H9 (cell line): ENCODE results near the gene CNBD2. TPM values are rescaled to one million over a fixed set of nuclear protein-coding genes. Genes with fewer than 3 reads are reported as not detected.

Experiments
- DNase-seq: peaks from one replicate; pipeline ENCODE4 v3.0.0-alpha.2; 2017
- H2AFZ ChIP-seq: one replicate; pipeline ENCODE4 v1.6.1; 2013; ENCODE audit warnings: mild to moderate bottlenecking, low read length, control low read depth, moderate library complexity
- H2AK5ac ChIP-seq: 2 replicates; pipeline ENCODE4 v1.6.1; 2013; ENCODE audit warnings: low read length, control low read depth, mixed read lengths; ENCODE audit not compliant: insufficient read length
- H2BK120ac ChIP-seq: one replicate; pipeline ENCODE4 v1.6.1; 2013; ENCODE audit warnings: low read depth, mild to moderate bottlenecking, low read length, control low read depth, inconsistent platforms; ENCODE audit not compliant: poor library complexity, severe bottlenecking
- H2BK12ac ChIP-seq: 2 replicates; pipeline ENCODE4 v1.6.1; 2013; ENCODE audit warnings: low read length, control low read depth, mixed read lengths, low read depth; ENCODE audit not compliant: insufficient read length
- H2BK15ac ChIP-seq: 2 replicates; pipeline ENCODE4 v1.6.1; 2013; ENCODE audit warnings: low read depth, low read length, control low read depth
- H2BK20ac ChIP-seq: one replicate; pipeline ENCODE4 v1.6.1; 2013; ENCODE audit warnings: low read depth, mild to moderate bottlenecking, low read length, control low read depth, inconsistent platforms; ENCODE audit not compliant: poor library complexity, severe bottlenecking
- H2BK5ac ChIP-seq: 2 replicates; pipeline ENCODE4 v1.6.1; 2013; ENCODE audit warnings: low read length, control low read depth, mixed read lengths; ENCODE audit not compliant: insufficient read length
- H3K14ac ChIP-seq: 2 replicates; pipeline ENCODE4 v1.6.1; 2013; ENCODE audit warnings: low read length, control low read depth; ENCODE audit not compliant: insufficient read depth
- H3K18ac ChIP-seq: 2 replicates; pipeline ENCODE4 v1.6.1; 2013; ENCODE audit warnings: low read depth, mild to moderate bottlenecking, mixed read lengths, low read length, control low read depth; ENCODE audit not compliant: insufficient read length
- H3K23ac ChIP-seq: 2 replicates; pipeline ENCODE4 v1.6.1; 2013; ENCODE audit warnings: low read length, control low read depth, mixed read lengths, low read depth; ENCODE audit not compliant: insufficient read length
- H3K23me2 ChIP-seq: 2 replicates; pipeline ENCODE4 v1.6.1; 2013; ENCODE audit warnings: low read depth, mild to moderate bottlenecking, mixed read lengths, low read length, control low read depth; ENCODE audit not compliant: insufficient read length, poor library complexity, severe bottlenecking
- H3K27ac ChIP-seq: 2 replicates; pipeline ENCODE4 v1.5.1; 2013; ENCODE audit warnings: low read length, control low read depth, mixed read lengths, low read depth; ENCODE audit not compliant: insufficient read length
- H3K27me3 ChIP-seq: 2 replicates; pipeline ENCODE4 v1.6.1; 2013; ENCODE audit warnings: low read length, control low read depth, inconsistent platforms; ENCODE audit not compliant: insufficient read depth
- H3K4ac ChIP-seq: 2 replicates; pipeline ENCODE4 v1.6.1; 2013; ENCODE audit warnings: low read depth, mild to moderate bottlenecking, control low read depth, inconsistent platforms, low read length, moderate library complexity
- H3K4me1 ChIP-seq: 2 replicates; pipeline ENCODE4 v1.6.1; 2013; ENCODE audit warnings: low read length, control low read depth, inconsistent platforms; ENCODE audit not compliant: insufficient read depth
- H3K4me2 ChIP-seq: 2 replicates; pipeline ENCODE4 v1.6.1; 2013; ENCODE audit warnings: low read length, control low read depth, mixed read lengths; ENCODE audit not compliant: insufficient read length, insufficient read depth
- H3K56ac ChIP-seq: 2 replicates; pipeline ENCODE4 v1.6.1; 2013; ENCODE audit warnings: low read depth, mild to moderate bottlenecking, mixed read lengths, low read length, control low read depth; ENCODE audit not compliant: insufficient read length
- H3K79me1 ChIP-seq: 2 replicates; pipeline ENCODE4 v1.6.1; 2013; ENCODE audit warnings: low read depth, mild to moderate bottlenecking, moderate library complexity, low read length, control low read depth, inconsistent platforms; ENCODE audit not compliant: insufficient read depth, poor library complexity, severe bottlenecking
- H3K79me2 ChIP-seq: 2 replicates; pipeline ENCODE4 v1.6.1; 2013; ENCODE audit warnings: low read length, control low read depth, inconsistent platforms; ENCODE audit not compliant: insufficient read depth
- H3K9ac ChIP-seq: 2 replicates; pipeline ENCODE4 v1.6.1; 2013; ENCODE audit warnings: low read length, control low read depth, mixed read lengths; ENCODE audit not compliant: insufficient read length; ENCODE audit errors: extremely low read depth
- H3K9me3 ChIP-seq: one replicate; pipeline ENCODE4 v1.6.1; 2013; ENCODE audit warnings: low read depth, low read length, inconsistent platforms; ENCODE audit not compliant: control insufficient read depth
- H3T11ph ChIP-seq: one replicate; pipeline ENCODE4 v1.6.1; 2013; ENCODE audit warnings: mild to moderate bottlenecking, low read length, control low read depth, inconsistent platforms
- H4K20me1 ChIP-seq: one replicate; pipeline ENCODE4 v1.6.1; 2013; ENCODE audit not compliant: control insufficient read depth, insufficient read length, insufficient read depth
- H4K5ac ChIP-seq: 2 replicates; pipeline ENCODE4 v1.6.1; 2013; ENCODE audit warnings: low read depth, mild to moderate bottlenecking, mixed read lengths, low read length, control low read depth; ENCODE audit not compliant: insufficient read length
- H4K8ac ChIP-seq: replicated peaks from 2 replicates; pipeline ENCODE4 v1.6.1; 2013; ENCODE audit warnings: low read length, control low read depth, mixed read lengths, low read depth; ENCODE audit not compliant: insufficient read length
- H4K91ac ChIP-seq: 2 replicates; pipeline ENCODE4 v1.6.1; 2013; ENCODE audit warnings: low read depth, mild to moderate bottlenecking, moderate library complexity, mixed read lengths, low read length, control low read depth; ENCODE audit not compliant: insufficient read length
- H3K27ac Mint-ChIP-seq, 3 experiments: 2 replicates in 2 of 3; 3 replicates in 1 of 3; pipeline ENCODE4 v1.8.0; 2020 to 2021; ENCODE audit warnings: mixed read lengths in 3 of 3, mild to moderate bottlenecking in 1 of 3, moderate library complexity in 1 of 3
- H3K27me3 Mint-ChIP-seq: 2 replicates; pipeline ENCODE4 v1.8.0; 2021; ENCODE audit warnings: low read depth, mild to moderate bottlenecking, moderate library complexity, mixed read lengths
- H3K36me3 Mint-ChIP-seq, 3 experiments: 2 replicates in 2 of 3; 3 replicates in 1 of 3; pipeline ENCODE4 v1.8.0; 2020 to 2021; ENCODE audit warnings: low read depth in 3 of 3, mixed read lengths in 3 of 3; ENCODE audit not compliant: insufficient read depth in 1 of 3
- H3K4me1 Mint-ChIP-seq, 2 experiments: 2 replicates each; pipeline ENCODE4 v1.8.0; 2020; ENCODE audit warnings: mixed read lengths in 2 of 2
- H3K4me3 Mint-ChIP-seq, 2 experiments: 2 replicates in 1 of 2; 3 replicates in 1 of 2; pipeline ENCODE4 v1.8.0; 2020 to 2021; ENCODE audit warnings: mild to moderate bottlenecking in 2 of 2, mixed read lengths in 2 of 2, moderate library complexity in 1 of 2
- H3K9me3 Mint-ChIP-seq, 2 experiments: 2 replicates in 1 of 2; 3 replicates in 1 of 2; pipeline ENCODE4 v1.8.0; 2020; ENCODE audit warnings: mild to moderate bottlenecking in 2 of 2, mixed read lengths in 2 of 2, moderate library complexity in 1 of 2
- WGBS: extraction: QIAGEN DNeasy Blood & Tissue Kit; methylation state at CpG from one replicate; pipeline ENCODE4 v1.1.7; 2013; ENCODE audit warnings: missing lambda C conversion rate, low lambda C conversion rate, mixed read lengths; ENCODE audit not compliant: insufficient read length; ENCODE audit errors: extremely low coverage; 5-methylcytosine and 5-hydroxymethylcytosine counted together
- total RNA-seq: library from RNA; stranded (reverse); gene quantifications from 2 replicates; pipeline ENCODE4 v1.2.1, GENCODE V29; 2021
- TF ChIP-seq, protein P1 (sequence below): fragments of 200-600 bp; sonication (generic); conservative IDR thresholded peaks from 3 replicates; pipeline ENCODE4 v1.8.0; 2021; ENCODE audit warnings: antibody characterized with exemption, mild to moderate bottlenecking

CNBD2 gene
- total RNA-seq, 1 experiment from 2014 or later: 3.1 TPM

DNA sequence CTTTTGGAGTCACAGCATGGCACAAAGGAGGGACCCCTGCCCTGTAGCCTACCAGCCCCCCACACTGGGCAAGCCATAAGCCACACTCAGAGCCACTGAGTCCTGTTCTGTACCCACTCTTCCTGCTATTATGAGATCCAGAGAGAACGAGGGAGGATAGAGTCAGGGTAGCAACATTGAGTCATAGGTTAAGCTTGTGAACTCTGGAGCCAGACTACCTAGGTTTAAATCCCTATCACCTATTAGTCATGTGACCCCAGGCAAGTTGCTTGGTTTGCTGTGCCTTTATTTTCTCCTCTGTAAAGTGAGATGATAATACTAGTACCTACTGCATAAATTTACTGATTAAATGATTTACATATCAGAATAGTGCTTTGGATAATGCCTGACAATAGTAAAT lies 540 bp downstream of the CNBD2 start:
- H3K27me3 Mint-ChIP-seq: peaks cover 2% of the 10 kb centered on the region; the same call in 1 of the 2 replicates
- H3K36me3 Mint-ChIP-seq: no peaks in the 10 kb centered on the region
- no peak overlapping the region for H3K4me3 Mint-ChIP-seq
- no peaks in the 10 kb centered on the region for H3K27me3 ChIP-seq
- no peak overlapping the region for H3K14ac ChIP-seq
- no peak overlapping the region for H4K8ac ChIP-seq
- no peak overlapping the region for H3K4me2 ChIP-seq
- H3K27ac ChIP-seq: no peak overlapping the region
- H4K91ac ChIP-seq: no peak overlapping the region
- no peak overlapping the region for H3K23ac ChIP-seq
- peaks cover 14 to 15% of the 10 kb centered on the region in 2 experiments for H3K4me1 Mint-ChIP-seq
- H3K79me2 ChIP-seq: no peaks in the 10 kb centered on the region
- H4K20me1 ChIP-seq: no peaks in the 10 kb centered on the region
- H3K23me2 ChIP-seq: no peaks in the 10 kb centered on the region
- H2BK12ac ChIP-seq: no peak overlapping the region
- H4K5ac ChIP-seq: no peak overlapping the region
- no peak overlapping the region for H3K9ac ChIP-seq
- H3K56ac ChIP-seq: no peak overlapping the region
- no peak overlapping the region for H2BK20ac ChIP-seq
- TF ChIP-seq, protein P1, sequence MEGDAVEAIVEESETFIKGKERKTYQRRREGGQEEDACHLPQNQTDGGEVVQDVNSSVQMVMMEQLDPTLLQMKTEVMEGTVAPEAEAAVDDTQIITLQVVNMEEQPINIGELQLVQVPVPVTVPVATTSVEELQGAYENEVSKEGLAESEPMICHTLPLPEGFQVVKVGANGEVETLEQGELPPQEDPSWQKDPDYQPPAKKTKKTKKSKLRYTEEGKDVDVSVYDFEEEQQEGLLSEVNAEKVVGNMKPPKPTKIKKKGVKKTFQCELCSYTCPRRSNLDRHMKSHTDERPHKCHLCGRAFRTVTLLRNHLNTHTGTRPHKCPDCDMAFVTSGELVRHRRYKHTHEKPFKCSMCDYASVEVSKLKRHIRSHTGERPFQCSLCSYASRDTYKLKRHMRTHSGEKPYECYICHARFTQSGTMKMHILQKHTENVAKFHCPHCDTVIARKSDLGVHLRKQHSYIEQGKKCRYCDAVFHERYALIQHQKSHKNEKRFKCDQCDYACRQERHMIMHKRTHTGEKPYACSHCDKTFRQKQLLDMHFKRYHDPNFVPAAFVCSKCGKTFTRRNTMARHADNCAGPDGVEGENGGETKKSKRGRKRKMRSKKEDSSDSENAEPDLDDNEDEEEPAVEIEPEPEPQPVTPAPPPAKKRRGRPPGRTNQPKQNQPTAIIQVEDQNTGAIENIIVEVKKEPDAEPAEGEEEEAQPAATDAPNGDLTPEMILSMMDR: no peak
- DNase-seq: no peak
- H3K27ac Mint-ChIP-seq: no peak overlapping the region
- H2BK15ac ChIP-seq: no peak overlapping the region
- no peak overlapping the region for H2AFZ ChIP-seq
- no peaks in the 10 kb centered on the region for H3K79me1 ChIP-seq
- no peak overlapping the region for H3K18ac ChIP-seq
- H2AK5ac ChIP-seq: no peak overlapping the region
- no peaks in the 10 kb centered on the region for H3K9me3 ChIP-seq
- no peak overlapping the region for H3K4ac ChIP-seq
- H2BK5ac ChIP-seq: no peak overlapping the region
- H2BK120ac ChIP-seq: no peak overlapping the region
- peaks cover 0 to 4% of the 10 kb centered on the region in 2 experiments; a peak in 1 of 5 replicates for H3K9me3 Mint-ChIP-seq
- no peaks in the 10 kb centered on the region for H3K4me1 ChIP-seq
- WGBS: no CpG with 5 or more reads among the region's 1 CpG
- H3T11ph ChIP-seq: no peak overlapping the region
